Loucy (cell line): ENCODE data around the gene WWTR1.

Experiments
- H2AFZ ChIP-seq: fragments of 200-600 bp; sonication (generic); 2 replicates; pipeline ENCODE4 v1.6.0; 2016; ENCODE audit warnings: antibody characterized with exemption, mild to moderate bottlenecking, low read length, moderate library complexity
- H3F3A ChIP-seq: fragments of 200-600 bp; 2 replicates; pipeline ENCODE4 v1.6.0; 2016; ENCODE audit warnings: antibody characterized with exemption, low read depth, mild to moderate bottlenecking
- H3K27me3 ChIP-seq: fragments of 200-600 bp; sonication (generic); 2 replicates; pipeline ENCODE4 v1.6.1; 2014; ENCODE audit warnings: low read length, mild to moderate bottlenecking; ENCODE audit not compliant: insufficient read depth, poor library complexity, severe bottlenecking
- H3K36me3 ChIP-seq: fragments of 200-600 bp; sonication (generic); 2 replicates; pipeline ENCODE4 v1.6.1; 2016; ENCODE audit warnings: low read length; ENCODE audit not compliant: insufficient read depth
- H3K4me1 ChIP-seq: fragments of 200-600 bp; sonication (generic); 2 replicates; pipeline ENCODE4 v1.5.1; 2014; ENCODE audit warnings: low read length, mild to moderate bottlenecking; ENCODE audit not compliant: insufficient read depth, poor library complexity, severe bottlenecking
- H3K4me2 ChIP-seq: fragments of 200-600 bp; sonication (generic); 2 replicates; pipeline ENCODE4 v1.6.0; 2014; ENCODE audit warnings: antibody characterized with exemption, low read length, low read depth, mild to moderate bottlenecking; ENCODE audit not compliant: poor library complexity, severe bottlenecking
- H3K4me3 ChIP-seq: fragments of 200-600 bp; sonication (generic); 2 replicates; pipeline ENCODE4 v1.5.1; 2014; ENCODE audit warnings: low read length, mild to moderate bottlenecking, mixed read lengths; ENCODE audit not compliant: poor library complexity, severe bottlenecking
- H3K79me2 ChIP-seq: fragments of 200-600 bp; sonication (generic); 2 replicates; pipeline ENCODE4 v1.6.1; 2014; ENCODE audit warnings: low read length; ENCODE audit not compliant: insufficient read depth
- H3K9ac ChIP-seq: fragments of 200-600 bp; sonication (generic); 2 replicates; pipeline ENCODE4 v1.6.0; 2014; ENCODE audit warnings: mild to moderate bottlenecking, low read depth, low read length, moderate library complexity; ENCODE audit not compliant: poor library complexity, severe bottlenecking
- H3K9me2 ChIP-seq: fragments of 200-600 bp; sonication (generic); replicated peaks from 2 replicates; pipeline ENCODE4 v1.6.1; 2016; ENCODE audit warnings: low read depth, low read length, mixed read lengths
- H3K9me3 ChIP-seq: fragments of 200-600 bp; sonication (generic); 2 replicates; pipeline ENCODE4 v1.6.1; 2014; ENCODE audit warnings: mild to moderate bottlenecking, antibody characterized with exemption, low read length, low read depth; ENCODE audit not compliant: insufficient read depth
- H4K20me1 ChIP-seq: fragments of 200-600 bp; sonication (generic); 2 replicates; pipeline ENCODE4 v1.6.0; 2014; ENCODE audit warnings: antibody characterized with exemption, low read length, mild to moderate bottlenecking; ENCODE audit not compliant: insufficient read depth, poor library complexity, severe bottlenecking
- CTCF ChIP-seq: fragments of 200-600 bp; sonication (generic); conservative IDR thresholded peaks from 2 replicates; pipeline ENCODE4 v1.5.1; 2014; ENCODE audit warnings: mild to moderate bottlenecking, antibody characterized with exemption, low read length
- EZH2phosphoT487 ChIP-seq: fragments of 200-600 bp; IDR thresholded peaks from 2 replicates; pipeline ENCODE4 v1.6.1; 2018; ENCODE audit warnings: antibody characterized with exemption, mild to moderate bottlenecking, moderate library complexity, borderline replicate concordance

Gene WWTR1

GRCh38 chr3:149554826-149555225 lies 103.0 kb downstream of the WWTR1 start:
- Histone ChIP-seq H3K36me3 (no peaks in the 10 kb centered on the region), H3K4me1 (peaks cover 10% of the 10 kb centered on the region), H3K9ac (no peak overlapping the region), H2AFZ (no peak overlapping the region), H3F3A (no peaks in the 10 kb centered on the region), H3K4me2 (peak overlapping the region; percentile 25), H3K9me3 (no peaks in the 10 kb centered on the region), H3K4me3 (no peak overlapping the region), H3K9me2 (no peaks in the 10 kb centered on the region), H3K27me3 (no peaks in the 10 kb centered on the region), H4K20me1 (no peaks in the 10 kb centered on the region), H3K79me2 (no peaks in the 10 kb centered on the region)
- TF ChIP-seq EZH2phosphoT487 (no peak), CTCF (no peak)

- no peak overlapping the region for H3K4me2 ChIP-seq
- TF ChIP-seq EZH2phosphoT487 = no peak
- no peak for TF ChIP-seq CTCF
- no peaks in the 10 kb centered on the region for H3K36me3 ChIP-seq
- no peaks in the 10 kb centered on the region for H3K9me3 ChIP-seq
- H3K27me3 ChIP-seq = no peaks in the 10 kb centered on the region
- no peak overlapping the region for H3K4me3 ChIP-seq
- H3K9me2 ChIP-seq = no peaks in the 10 kb centered on the region
- no peaks in the 10 kb centered on the region for H4K20me1 ChIP-seq
- no peaks in the 10 kb centered on the region for H3K79me2 ChIP-seq
- H3K4me1 ChIP-seq = peaks cover 10% of the 10 kb centered on the region
- no peak overlapping the region for H3K9ac ChIP-seq
- no peak overlapping the region for H2AFZ ChIP-seq
- H3F3A ChIP-seq = no peaks in the 10 kb centered on the region
These were observed 103.9 kb downstream of the WWTR1 start for GRCh38 chr3:149553781-149554451.

- H3K9ac ChIP-seq = no peak overlapping the region
- peaks cover 10% of the 10 kb centered on the region for H3K4me1 ChIP-seq
These were observed 105.1 kb downstream of the WWTR1 start for GRCh38 chr3:149552700-149553099.

More at GRCh38 chr3:149552700-149553099, 105.1 kb downstream of the WWTR1 start:
- no peak for TF ChIP-seq EZH2phosphoT487
- no peak for TF ChIP-seq CTCF
- Histone ChIP-seq H3K36me3 (no peaks in the 10 kb centered on the region), H3K9me3 (no peaks in the 10 kb centered on the region), H3K79me2 (no peaks in the 10 kb centered on the region), H2AFZ (no peak overlapping the region), H3K4me3 (no peak overlapping the region), H4K20me1 (no peaks in the 10 kb centered on the region), H3F3A (no peaks in the 10 kb centered on the region), H3K9me2 (no peaks in the 10 kb centered on the region), H3K27me3 (no peaks in the 10 kb centered on the region), H3K4me2 (no peak overlapping the region)
